ENCODE data around the gene DDX51. TPM values are rescaled to one million over a fixed set of nuclear protein-coding genes. Genes with fewer than 3 reads are reported as not detected.
A peak's percentile ranks its signal among the peaks of the same experiment; 100 is the strongest.

Gene DDX51
- total RNA-seq, 3 donors from 2014 or later (not counting 1 experiment from before 2014, with no cell fraction given), result 39.5 to 55.9 (median 54.2) TPM

DNA sequence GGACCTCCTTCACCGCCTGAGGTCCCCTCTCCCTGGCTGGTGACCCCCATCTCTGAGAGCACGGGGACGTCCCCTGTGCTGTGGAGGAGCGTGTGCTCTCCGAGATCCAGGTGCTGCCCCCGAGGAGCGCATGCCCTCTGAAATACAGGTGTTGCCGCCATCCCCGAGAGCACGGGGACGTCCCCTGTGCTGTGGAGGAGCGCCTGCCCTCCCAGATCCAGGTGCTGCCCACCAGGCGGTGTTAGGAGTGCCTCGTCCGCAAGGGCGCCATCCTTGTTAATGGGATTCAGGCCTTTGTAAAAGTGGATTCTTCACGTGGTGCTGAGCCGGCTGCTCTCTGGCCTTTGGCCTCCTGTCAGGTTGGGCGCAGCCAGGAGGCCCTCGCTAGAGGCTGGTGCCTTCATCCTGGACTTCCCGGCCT, 10.2 kb upstream of the DDX51 start:
- no peak overlapping the region for H3K27ac ChIP-seq (ENCODE audit: low read length)
- 82% methylated on average over 21 of the region's 21 CpGs for WGBS (ENCODE audit: insufficient coverage)
- Mint-ChIP-seq H3K27ac (no peak overlapping the region), H3K27me3 (ENCODE audit: low read depth in 2 of 2) (no peaks in the 10 kb centered on the region), H3K4me1 (peaks cover 0 to 5% of the 10 kb centered on the region in 2 donors), H3K4me3 (no peak overlapping the region), H3K36me3 (no peaks in the 10 kb centered on the region), H3K9me3 (no peaks in the 10 kb centered on the region)
- no peaks in the 10 kb centered on the region for H3K27me3 ChIP-seq (ENCODE audit: control insufficient read depth, insufficient read depth, low read length)
- H3K9me3 ChIP-seq (ENCODE audit: control insufficient read depth, insufficient read depth, low read length), result no peaks in the 10 kb centered on the region
- H3K4me3 ChIP-seq (ENCODE audit: low read length), result no peak overlapping the region
- H3K4me1 ChIP-seq (ENCODE audit: control insufficient read depth, insufficient read depth, low read length), result peaks cover 10% of the 10 kb centered on the region
- ATAC-seq (no peak), DNase-seq (peak in 1 of 2 donors; percentile 28)
- peaks cover 26% of the 10 kb centered on the region for H3K36me3 ChIP-seq (ENCODE audit: control insufficient read depth, insufficient read depth, low read length)
- TF ChIP-seq, protein P1, sequence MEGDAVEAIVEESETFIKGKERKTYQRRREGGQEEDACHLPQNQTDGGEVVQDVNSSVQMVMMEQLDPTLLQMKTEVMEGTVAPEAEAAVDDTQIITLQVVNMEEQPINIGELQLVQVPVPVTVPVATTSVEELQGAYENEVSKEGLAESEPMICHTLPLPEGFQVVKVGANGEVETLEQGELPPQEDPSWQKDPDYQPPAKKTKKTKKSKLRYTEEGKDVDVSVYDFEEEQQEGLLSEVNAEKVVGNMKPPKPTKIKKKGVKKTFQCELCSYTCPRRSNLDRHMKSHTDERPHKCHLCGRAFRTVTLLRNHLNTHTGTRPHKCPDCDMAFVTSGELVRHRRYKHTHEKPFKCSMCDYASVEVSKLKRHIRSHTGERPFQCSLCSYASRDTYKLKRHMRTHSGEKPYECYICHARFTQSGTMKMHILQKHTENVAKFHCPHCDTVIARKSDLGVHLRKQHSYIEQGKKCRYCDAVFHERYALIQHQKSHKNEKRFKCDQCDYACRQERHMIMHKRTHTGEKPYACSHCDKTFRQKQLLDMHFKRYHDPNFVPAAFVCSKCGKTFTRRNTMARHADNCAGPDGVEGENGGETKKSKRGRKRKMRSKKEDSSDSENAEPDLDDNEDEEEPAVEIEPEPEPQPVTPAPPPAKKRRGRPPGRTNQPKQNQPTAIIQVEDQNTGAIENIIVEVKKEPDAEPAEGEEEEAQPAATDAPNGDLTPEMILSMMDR (IDR thresholded peaks at IDR 0.05), result no peak
- intact Hi-C loops (cut with micrococcal nuclease), result loop anchor here (1.0 to 10.0 kb wide), 5 partner anchors 33 to 461 kb away; no protein-coding TSS in a partner anchor

DNA sequence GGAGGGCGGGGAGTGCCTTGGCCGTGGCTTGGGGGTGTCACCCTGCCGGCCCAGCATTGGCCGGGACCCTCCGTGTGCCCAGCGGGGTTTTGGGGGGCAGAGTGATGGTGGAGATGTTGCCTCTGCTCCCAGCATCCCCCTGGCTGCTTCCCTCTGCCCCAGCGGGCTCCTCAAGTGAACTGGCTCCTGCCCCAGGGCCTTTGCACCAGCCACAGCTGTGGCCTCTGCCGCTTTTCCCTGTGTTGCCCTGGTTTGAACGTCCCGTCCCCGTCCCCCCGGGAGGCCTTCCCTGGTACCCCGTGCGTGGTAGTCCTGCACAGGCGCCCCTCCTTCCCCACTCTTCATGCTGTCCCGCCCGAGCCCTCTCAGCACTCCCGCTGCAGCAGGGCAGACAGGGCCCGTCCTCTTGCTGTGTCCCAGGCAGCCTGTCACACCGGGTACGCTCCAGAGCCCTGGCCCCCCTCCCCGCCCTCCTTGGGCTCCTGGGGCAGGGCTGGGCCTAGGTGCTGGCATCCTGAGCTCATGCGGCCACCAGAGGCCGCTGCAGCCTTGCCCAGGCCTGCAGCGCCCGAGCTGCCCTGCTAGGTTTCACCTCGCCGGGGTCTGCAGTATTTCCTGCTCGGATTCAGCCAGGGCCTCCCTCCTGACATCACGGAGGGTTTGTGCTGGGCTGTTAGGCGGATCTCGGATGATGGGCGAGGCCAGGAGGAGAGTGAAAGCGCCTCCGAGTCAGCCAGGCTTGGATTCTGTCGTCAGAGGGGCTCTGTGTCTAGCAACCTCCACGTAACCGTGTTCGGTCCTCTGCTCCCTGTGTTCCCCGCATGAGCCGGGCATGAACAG, 9.6 kb upstream of the DDX51 start:
- Mint-ChIP-seq H3K9me3 (no peaks in the 10 kb centered on the region), H3K27ac (no peak overlapping the region), H3K4me3 (no peak overlapping the region), H3K4me1 (peaks cover 0 to 5% of the 10 kb centered on the region in 2 donors), H3K36me3 (no peaks in the 10 kb centered on the region), H3K27me3 (ENCODE audit: low read depth in 2 of 2) (no peaks in the 10 kb centered on the region)
- Histone ChIP-seq H3K27me3 (ENCODE audit: control insufficient read depth, insufficient read depth, low read length) (no peaks in the 10 kb centered on the region), H3K4me1 (ENCODE audit: control insufficient read depth, insufficient read depth, low read length) (peaks cover 10% of the 10 kb centered on the region), H3K4me3 (ENCODE audit: low read length) (no peak overlapping the region), H3K36me3 (ENCODE audit: control insufficient read depth, insufficient read depth, low read length) (peaks cover 26% of the 10 kb centered on the region), H3K27ac (ENCODE audit: low read length) (no peak overlapping the region), H3K9me3 (ENCODE audit: control insufficient read depth, insufficient read depth, low read length) (no peaks in the 10 kb centered on the region)
- peak; percentile 60 to 91 for DNase-seq
- 51% methylated on average over 41 of the region's 41 CpGs for WGBS (ENCODE audit: insufficient coverage)
- intact Hi-C loops (cut with micrococcal nuclease), result loop anchor here (1.0 to 10.0 kb wide), 5 partner anchors 34 to 462 kb away; no protein-coding TSS in a partner anchor
- TF ChIP-seq, protein P1 (IDR thresholded peaks at IDR 0.05), result peak; percentile 88
- ATAC-seq, result peak; percentile 88 to 94 (median 92)

DNA sequence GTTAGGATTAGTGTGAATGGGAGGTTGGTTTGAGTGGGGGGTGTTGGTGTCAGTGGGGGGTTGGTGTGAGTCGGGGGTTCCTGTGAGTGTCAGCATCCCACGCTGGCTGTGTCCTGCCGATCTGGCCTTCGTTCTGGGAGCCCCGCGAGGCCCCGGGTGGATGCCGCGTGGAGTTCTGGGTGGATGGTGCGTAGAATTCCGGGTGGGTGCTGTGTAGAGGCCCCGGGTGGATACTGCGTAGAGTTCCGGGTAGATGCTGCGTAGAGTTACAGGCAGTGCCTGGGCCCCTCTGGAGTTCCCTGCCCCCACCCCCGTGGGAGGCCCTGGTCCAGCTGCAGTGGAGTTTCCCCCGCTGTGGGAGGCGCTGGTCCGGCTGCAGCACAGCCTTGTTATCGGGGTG, 8.8 kb upstream of the DDX51 start:
- Histone ChIP-seq H3K4me3 (ENCODE audit: low read length) (no peak overlapping the region), H3K9me3 (ENCODE audit: control insufficient read depth, insufficient read depth, low read length) (no peaks in the 10 kb centered on the region), H3K4me1 (ENCODE audit: control insufficient read depth, insufficient read depth, low read length) (peaks cover 10% of the 10 kb centered on the region), H3K36me3 (ENCODE audit: control insufficient read depth, insufficient read depth, low read length) (peaks cover 26% of the 10 kb centered on the region), H3K27me3 (ENCODE audit: control insufficient read depth, insufficient read depth, low read length) (no peaks in the 10 kb centered on the region), H3K27ac (ENCODE audit: low read length) (no peak overlapping the region)
- ATAC-seq (no peak), DNase-seq (peak in 1 of 2 donors; percentile 13)
- Mint-ChIP-seq H3K4me1 (peaks cover 0 to 5% of the 10 kb centered on the region in 2 donors), H3K27ac (no peak overlapping the region), H3K27me3 (ENCODE audit: low read depth in 2 of 2) (no peaks in the 10 kb centered on the region), H3K36me3 (no peaks in the 10 kb centered on the region), H3K9me3 (no peaks in the 10 kb centered on the region), H3K4me3 (no peak overlapping the region)
- intact Hi-C loops (cut with micrococcal nuclease), result loop anchor here (5.0 to 10.0 kb wide), 2 partner anchors 34 to 372 kb away; no protein-coding TSS in a partner anchor
- WGBS (ENCODE audit: insufficient coverage), result 95% methylated on average over 20 of the region's 20 CpGs
- TF ChIP-seq, protein P1 (IDR thresholded peaks at IDR 0.05), result no peak
